HG02840 (cell line): ENCODE measurements around the gene PRKG1.

Source experiments
- ATAC-seq: cut with Tn5 transposase; IDR thresholded peaks from one replicate; pipeline ENCODE4 v1.9.1; 2021; ENCODE audit warnings: mild to moderate bottlenecking, moderate library complexity, moderate number of reproducible peaks; ENCODE audit not compliant: unreplicated experiment, low FRiP score

PRKG1 gene

GRCh38 chr10:52108236-52108635 is 1033.9 kb downstream of the PRKG1 start:
- ATAC-seq: no peak

GRCh38 chr10:52110576-52110975 is 1036.3 kb downstream of the PRKG1 start:
- ATAC-seq: no peak

- no peak for ATAC-seq
Observed at GRCh38 chr10:52111101-52111891, 1037.0 kb downstream of the PRKG1 start.

- ATAC-seq: no peak
Observed at GRCh38 chr10:52115823-52116222, 1041.5 kb downstream of the PRKG1 start.

- ATAC-seq: no peak
Observed at GRCh38 chr10:52119507-52119906, 1045.2 kb downstream of the PRKG1 start.

DNA sequence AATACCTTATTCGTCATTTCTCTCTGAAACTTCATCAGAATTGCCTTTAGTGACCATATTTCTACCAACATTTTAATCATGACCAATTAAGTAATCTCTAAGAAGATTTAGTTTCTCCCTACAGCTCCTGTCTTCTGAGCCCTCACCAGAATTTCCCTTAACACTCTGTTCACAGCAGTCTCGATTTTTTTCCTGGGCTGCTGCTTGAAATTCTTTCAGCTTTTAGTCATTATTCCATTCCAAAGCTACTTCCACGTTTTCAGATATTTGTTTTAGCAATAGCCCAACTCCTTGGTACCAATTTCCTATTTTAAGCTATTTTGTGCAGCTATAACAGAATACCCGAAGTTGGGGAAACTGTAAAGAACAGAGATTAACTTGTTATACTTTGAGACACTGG is 1047.4 kb downstream of the PRKG1 start:
- ATAC-seq: no peak

GRCh38 chr10:52128056-52128683 is 1053.9 kb downstream of the PRKG1 start:
- ATAC-seq: no peak

GRCh38 chr10:52129410-52130178 is 1055.3 kb downstream of the PRKG1 start:
- no peak for ATAC-seq

- ATAC-seq: no peak
Observed at GRCh38 chr10:52135101-52135500, 1060.8 kb downstream of the PRKG1 start.

GRCh38 chr10:52136921-52137320 is 1062.6 kb downstream of the PRKG1 start:
- ATAC-seq: no peak

DNA sequence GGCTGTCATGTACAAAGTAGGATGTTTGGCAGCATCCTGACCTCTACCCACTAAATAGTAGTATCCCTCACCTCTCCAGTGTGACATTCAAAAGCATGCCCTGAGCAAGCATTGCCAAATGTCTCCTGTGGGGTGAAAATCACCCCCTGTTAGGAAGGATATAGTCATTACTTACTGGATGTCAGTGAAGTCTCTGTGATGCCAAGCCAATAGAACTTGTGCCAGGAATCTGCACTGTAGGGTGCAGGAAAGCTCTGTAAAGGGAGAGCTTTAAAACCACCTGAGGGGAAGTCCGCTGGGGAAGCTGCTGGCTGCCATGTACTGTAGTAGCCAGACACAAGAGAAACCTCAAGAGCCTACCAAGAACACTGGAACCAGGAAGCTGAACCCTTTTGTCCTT is 1069.1 kb downstream of the PRKG1 start:
- ATAC-seq: no peak

GRCh38 chr10:52145636-52146035 is 1071.3 kb downstream of the PRKG1 start:
- no peak for ATAC-seq

DNA sequence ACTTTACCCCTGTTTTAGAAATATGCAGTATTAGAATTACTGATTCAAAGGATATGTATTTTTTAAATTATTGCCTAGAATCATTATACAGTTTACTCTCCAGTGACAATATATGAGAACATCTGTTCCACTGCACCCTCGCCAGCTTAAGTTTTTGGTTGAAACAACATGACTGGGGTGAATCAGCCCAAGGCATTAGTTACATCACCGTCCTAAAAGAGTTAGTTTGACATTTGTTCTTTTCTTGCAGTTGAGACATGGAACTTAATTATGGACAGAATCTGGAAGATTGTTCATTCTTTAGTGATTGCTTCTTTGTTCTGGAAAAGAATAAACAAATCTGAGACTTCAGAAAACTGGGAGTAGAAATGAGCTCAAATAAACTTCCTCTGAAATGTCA is 1072.5 kb downstream of the PRKG1 start:
- no peak for ATAC-seq

GRCh38 chr10:52170776-52171175 is 1096.5 kb downstream of the PRKG1 start:
- no peak for ATAC-seq

DNA sequence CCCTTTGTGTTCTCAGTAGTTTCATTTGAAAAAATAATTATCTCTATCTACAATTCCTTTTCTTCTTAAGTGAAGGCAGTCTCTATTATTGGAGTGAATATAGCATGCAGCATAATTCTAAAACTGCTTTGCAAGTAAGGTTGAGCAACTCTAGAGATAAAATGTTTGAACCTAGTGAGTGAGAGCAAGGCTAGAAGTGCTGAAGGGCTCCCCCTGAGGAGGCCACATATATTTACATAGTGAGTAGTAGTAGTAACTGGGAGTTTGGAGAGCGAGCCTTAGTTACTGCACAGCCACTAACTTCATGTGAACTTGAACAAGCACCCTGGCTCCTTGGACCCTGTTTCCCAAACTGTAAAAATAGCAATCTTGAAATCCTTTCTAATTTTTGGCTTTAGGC is 1098.3 kb downstream of the PRKG1 start:
- no peak for ATAC-seq

- ATAC-seq: no peak
Observed at GRCh38 chr10:52185256-52185655, 1111.0 kb downstream of the PRKG1 start.

DNA sequence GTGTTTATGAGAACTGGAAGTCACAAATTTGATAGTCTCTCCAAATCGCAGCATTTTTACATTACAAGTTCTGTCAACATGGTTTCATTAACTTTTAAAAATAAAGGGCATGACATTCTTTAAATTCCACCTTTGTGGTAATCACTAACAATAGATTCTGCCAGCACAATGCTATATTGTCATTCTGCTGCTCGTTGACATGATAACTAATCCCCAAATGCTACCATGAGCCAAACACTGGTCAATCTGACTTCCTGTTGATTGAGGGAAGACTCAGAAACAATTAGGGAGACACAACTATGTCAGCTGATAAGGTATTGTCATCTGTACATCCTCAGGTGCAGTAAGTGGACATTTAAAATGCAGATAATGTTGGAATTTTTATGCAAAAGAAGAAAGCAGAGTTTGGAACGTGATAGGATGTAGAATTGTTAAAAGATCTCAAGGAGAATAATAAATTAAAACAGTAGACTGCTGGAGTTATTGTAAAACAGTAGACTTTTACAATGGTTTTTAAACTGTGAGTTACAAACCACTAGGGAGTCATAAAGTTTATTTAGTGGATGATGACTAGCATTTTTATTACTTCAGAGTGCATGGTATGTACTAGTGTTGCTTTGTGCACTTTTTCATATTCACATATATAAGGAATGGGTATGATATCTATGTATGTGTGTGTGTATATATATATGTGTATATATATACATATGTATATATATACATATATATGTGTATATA is 1113.4 kb downstream of the PRKG1 start:
- ATAC-seq: no peak

- ATAC-seq: no peak
Observed at GRCh38 chr10:52191049-52191448, 1116.8 kb downstream of the PRKG1 start.

DNA sequence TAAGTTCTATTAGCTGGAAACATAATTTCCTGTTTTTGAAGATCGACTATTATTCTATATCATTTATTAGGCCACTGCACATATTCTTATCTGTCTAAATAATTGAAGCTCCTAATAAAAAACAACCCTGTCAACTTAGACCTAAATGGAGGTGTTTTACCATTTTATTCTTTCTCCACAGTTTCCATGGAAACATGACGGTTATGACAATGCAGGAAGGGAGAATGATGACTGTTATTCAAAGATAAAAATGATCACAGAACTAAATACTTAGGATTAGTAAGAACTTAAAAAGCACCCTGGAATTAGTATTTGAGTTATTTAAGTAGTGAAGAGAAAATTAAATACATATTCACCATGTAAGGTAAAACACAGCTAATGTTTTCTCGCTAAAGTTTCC is 1119.9 kb downstream of the PRKG1 start:
- ATAC-seq: no peak

- ATAC-seq: no peak
Observed at GRCh38 chr10:52194716-52195115, 1120.4 kb downstream of the PRKG1 start.

GRCh38 chr10:52197098-52197497 is 1122.8 kb downstream of the PRKG1 start:
- no peak for ATAC-seq
